Hepatocyte (in vitro differentiated cells): Measurements from ENCODE around the gene AKT2.

Source experiments
- CTCF ChIP-seq: fragments of 200-600 bp; sonication (generic); IDR thresholded peaks from 2 replicates; pipeline ENCODE4 v1.5.1; 2016; ENCODE audit warnings: antibody characterized with exemption, mild to moderate bottlenecking; ENCODE audit not compliant: poor library complexity
- EZH2 ChIP-seq: fragments of 200-600 bp; sonication (generic); IDR thresholded peaks from 2 replicates; pipeline ENCODE4 v1.6.1; 2016; ENCODE audit warnings: antibody characterized with exemption, mild to moderate bottlenecking, borderline replicate concordance
- EZH2phosphoT487 ChIP-seq: fragments of 200-600 bp; sonication (generic); IDR thresholded peaks from one replicate; pipeline ENCODE4 v1.6.1; 2018; ENCODE audit warnings: antibody characterized with exemption, mild to moderate bottlenecking, low read depth, moderate library complexity; ENCODE audit not compliant: unreplicated experiment, severe bottlenecking

DNA sequence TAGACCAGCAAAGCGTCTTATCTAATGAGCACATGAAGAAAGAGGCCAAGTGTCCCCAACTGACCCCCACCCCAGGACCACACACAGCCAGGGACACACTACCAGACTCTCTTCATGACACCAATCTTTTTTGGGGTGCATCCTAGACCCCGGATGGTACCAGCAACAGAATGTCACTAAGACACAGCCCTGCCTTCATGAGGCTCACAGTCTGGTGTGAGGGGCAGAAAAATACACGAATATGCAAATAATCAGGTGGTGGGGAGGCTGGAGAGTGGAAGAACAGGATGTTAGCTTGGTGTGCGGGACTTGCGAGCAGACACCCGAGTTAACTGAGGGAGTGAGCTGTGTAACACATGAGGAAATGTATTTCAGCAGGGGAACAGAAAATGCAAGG is 17.5 kb downstream of the AKT2 start:
- TF ChIP-seq CTCF (no peak), EZH2 (no peak), EZH2phosphoT487 (no peak)
